ENCODE results near the gene STC2. TPM values are rescaled to one million over a fixed set of nuclear protein-coding genes. Genes with fewer than 3 reads are reported as not detected.
A peak's percentile ranks its signal among the peaks of the same experiment; 100 is the strongest.
"Not testable (repeated sequence)": the region's sequence is repeated elsewhere in the genome, so short reads cannot be mapped to it uniquely, and the experiment has no call there.

The STC2 gene, protein sequence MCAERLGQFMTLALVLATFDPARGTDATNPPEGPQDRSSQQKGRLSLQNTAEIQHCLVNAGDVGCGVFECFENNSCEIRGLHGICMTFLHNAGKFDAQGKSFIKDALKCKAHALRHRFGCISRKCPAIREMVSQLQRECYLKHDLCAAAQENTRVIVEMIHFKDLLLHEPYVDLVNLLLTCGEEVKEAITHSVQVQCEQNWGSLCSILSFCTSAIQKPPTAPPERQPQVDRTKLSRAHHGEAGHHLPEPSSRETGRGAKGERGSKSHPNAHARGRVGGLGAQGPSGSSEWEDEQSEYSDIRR
- 1 to 10 TPM; 2.9 to 5.5 TPM for total RNA-seq
- 1 to 10 TPM; 3.2 to 5.6 (median 5.0) TPM for polyA plus RNA-seq (ENCODE audit: insufficient read length in 6 of 6)
- long read RNA-seq, donor 1, full-length matches to known transcripts = 4 of 4 reads
- long read RNA-seq, donor 1, partial matches to known transcripts = 0 of 4 reads
- long read RNA-seq, donor 1, other reads (novel, unspliced or antisense) = 0 of 4 reads
- long read RNA-seq, donor 2, full-length matches to known transcripts = 4 of 4 reads
- long read RNA-seq, donor 2, partial matches to known transcripts = 0 of 4 reads
- long read RNA-seq, donor 2, other reads (novel, unspliced or antisense) = 0 of 4 reads
- long read RNA-seq, donor 3, full-length matches to known transcripts = 3 of 3 reads
- long read RNA-seq, donor 3, partial matches to known transcripts = 0 of 3 reads
- long read RNA-seq, donor 3, other reads (novel, unspliced or antisense) = 0 of 3 reads
- long read RNA-seq, donor 4, full-length matches to known transcripts = 2 of 2 reads
- long read RNA-seq, donor 4, partial matches to known transcripts = 0 of 2 reads
- long read RNA-seq, donor 4, other reads (novel, unspliced or antisense) = 0 of 2 reads
- long read RNA-seq, donor 5 = 0 reads
- long read RNA-seq, donor 6, full-length matches to known transcripts = 1 of 1 reads
- long read RNA-seq, donor 6, partial matches to known transcripts = 0 of 1 reads
- long read RNA-seq, donor 6, other reads (novel, unspliced or antisense) = 0 of 1 reads
- long read RNA-seq, donor 7 = 0 reads
- long read RNA-seq, donor 8 = 0 reads
- long read RNA-seq, donor 9 = 0 reads
- long read RNA-seq, donor 10 = 0 reads
- long read RNA-seq, donor 11 = 0 reads
- long read RNA-seq, donor 12 = 0 reads

- no peak for TF ChIP-seq CTCF (IDR thresholded peaks at IDR 0.05)
- ATAC-seq = peak; percentile 78
- H3K4me1 ChIP-seq = peaks cover 17 to 59% of the 10 kb centered on the region in 2 donors
- intact Hi-C loops (cut with DNase I) = no loop called here
- peak within 1 kb of the TSS; percentile 34 to 42 for H3K4me3 ChIP-seq
- no peaks in the 10 kb centered on the region for H3K9me3 ChIP-seq
- H3K27me3 ChIP-seq = peaks cover 40 to 96% of the 10 kb centered on the region in 2 donors
- peak within 1 kb of the TSS; percentile 4 to 53 for H3K27ac ChIP-seq
- H3K36me3 ChIP-seq = no peaks in the 10 kb centered on the region
- peak in 3 of 4 donors; percentile 76 to 85 (median 81) for DNase-seq
Observed at GRCh38 chr5:173327948-173328843, at the start of gene STC2. STC2 (minus strand) TSS chr5:173328414; CDS start chr5:173328193, 221 bp downstream.

DNA sequence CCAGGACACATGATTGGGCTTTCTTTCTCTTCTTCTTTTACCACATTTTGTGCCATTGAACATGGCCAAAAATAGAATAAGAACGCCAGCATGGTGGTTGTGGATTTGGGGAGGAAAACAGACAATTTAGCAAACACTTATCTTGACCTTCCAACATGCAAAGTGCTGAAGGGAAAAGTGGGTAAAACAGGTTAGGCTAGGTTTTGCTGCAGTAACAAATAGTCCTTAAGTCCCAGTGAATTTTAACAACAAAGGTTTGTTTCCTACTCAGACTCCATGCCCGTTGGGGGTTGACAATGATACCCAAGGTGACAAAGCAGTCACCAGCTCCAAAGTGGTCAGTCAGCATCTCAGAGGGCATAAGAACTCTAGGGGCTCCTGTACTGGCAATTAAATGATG is 43.2 kb upstream of the STC2 start:
- Histone ChIP-seq H3K27ac (no peak overlapping the region), H3K27me3 (no peaks in the 10 kb centered on the region), H3K4me1 (no peaks in the 10 kb centered on the region), H3K36me3 (no peaks in the 10 kb centered on the region), H3K9me3 (peaks cover 0 to 16% of the 10 kb centered on the region in 2 donors), H3K4me3 (no peak overlapping the region)
- intact Hi-C loops (cut with DNase I) = no loop called here
- DNase-seq = no peak
- no peak for ATAC-seq
- TF ChIP-seq CTCF (IDR thresholded peaks at IDR 0.05) = no peak

GRCh38 chr5:173363406-173363805 is 35.2 kb upstream of the STC2 start:
- H3K4me1 ChIP-seq; ATAC-seq; H3K36me3 ChIP-seq; H3K4me3 ChIP-seq; DNase-seq; intact Hi-C loops (cut with DNase I); H3K27ac ChIP-seq; H3K27me3 ChIP-seq: not testable (repeated sequence)
- peaks cover 0 to 19% of the 10 kb centered on the region in 2 donors for H3K9me3 ChIP-seq

DNA sequence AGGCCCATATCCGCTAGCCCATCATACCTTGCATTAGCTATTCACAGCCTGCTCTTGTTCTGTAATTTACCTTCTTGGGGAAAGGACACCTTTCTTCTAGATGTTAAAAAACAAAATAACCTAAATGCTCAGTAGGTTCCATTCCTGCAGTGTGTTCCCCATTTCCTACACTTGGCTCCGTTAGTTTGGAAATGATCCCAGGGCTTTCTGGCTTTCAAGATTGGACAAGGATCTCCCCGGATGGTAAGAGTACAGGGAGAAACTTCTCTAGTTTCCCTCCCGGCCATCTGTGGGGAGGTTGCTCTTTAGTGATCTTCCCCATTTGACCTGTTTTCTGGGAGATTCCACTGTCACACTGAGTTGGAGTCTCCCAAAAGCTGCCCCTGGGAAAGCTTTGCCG is 27.3 kb upstream of the STC2 start:
- Histone ChIP-seq H3K9me3 (no peaks in the 10 kb centered on the region), H3K36me3 (no peaks in the 10 kb centered on the region), H3K27me3 (peaks cover 0 to 15% of the 10 kb centered on the region in 2 donors), H3K27ac (no peak overlapping the region), H3K4me3 (no peak overlapping the region), H3K4me1 (no peaks in the 10 kb centered on the region)
- ATAC-seq (no peak), DNase-seq (peak in 2 of 4 donors; percentile 10 to 12)
- intact Hi-C loops (cut with DNase I) = no loop called here
- TF ChIP-seq CTCF (IDR thresholded peaks at IDR 0.05) = no peak

DNA sequence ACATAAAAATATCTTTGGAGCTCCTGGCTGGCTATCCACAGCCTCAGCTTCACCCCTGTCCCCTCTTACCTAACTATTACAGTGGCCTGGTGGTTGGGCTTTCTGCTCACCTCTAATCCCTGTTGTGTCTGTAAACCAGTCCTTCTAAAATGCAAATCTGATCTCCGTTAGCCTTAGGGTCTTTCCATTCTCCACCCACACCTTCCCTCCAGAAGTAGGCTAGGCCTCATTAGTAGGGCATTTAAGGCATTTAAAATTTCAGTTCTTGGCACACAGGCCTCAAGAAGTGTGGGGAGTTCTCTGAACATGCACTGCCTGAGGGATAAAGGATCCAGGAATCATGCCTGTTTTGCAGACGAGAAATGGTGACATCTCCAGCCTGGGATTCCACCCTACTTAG is 26.4 kb upstream of the STC2 start:
- H3K4me3 ChIP-seq = no peak overlapping the region
- H3K9me3 ChIP-seq = no peaks in the 10 kb centered on the region
- DNase-seq (no peak), ATAC-seq (no peak)
- no peaks in the 10 kb centered on the region for H3K4me1 ChIP-seq
- TF ChIP-seq CTCF (IDR thresholded peaks at IDR 0.05) = no peak
- H3K27me3 ChIP-seq = peaks cover 0 to 15% of the 10 kb centered on the region in 2 donors
- intact Hi-C loops (cut with DNase I) = no loop called here
- no peaks in the 10 kb centered on the region for H3K36me3 ChIP-seq
- no peak overlapping the region for H3K27ac ChIP-seq
